Lung (tissue), 12 donors: ENCODE measurements around the gene HRK. TPM values are rescaled to one million over a fixed set of nuclear protein-coding genes. Genes with fewer than 3 reads are reported as not detected.

ENCODE experiments used
- ATAC-seq: fragments of 200-7000 bp; cut with Tn5 transposase; one replicate; pipeline ENCODE4 v1.9.1; 2020; ENCODE audit warnings: moderate number of reproducible peaks; ENCODE audit not compliant: insufficient read depth, low FRiP score
- DNase-seq, 3 donors: peaks; one replicate each; pipeline ENCODE4 v3.0.0-alpha.2; 2013 to 2017
- H3K27ac ChIP-seq, 2 donors: one replicate each; pipeline ENCODE4 v1.5.1; 2013; ENCODE audit warnings: mild to moderate bottlenecking in 2 of 2, moderate library complexity in 2 of 2, control low read depth in 1 of 2, inconsistent platforms in 1 of 2, low read depth in 1 of 2, low read length in 1 of 2
- H3K27me3 ChIP-seq, 3 donors: one replicate each; pipeline ENCODE4 v1.5.1; 2013; ENCODE audit warnings: low read length in 2 of 3; ENCODE audit not compliant: control insufficient read depth in 3 of 3, insufficient read depth in 3 of 3
- H3K36me3 ChIP-seq, 4 donors: one replicate each; pipeline ENCODE4 v1.5.1; 2013; ENCODE audit warnings: low read length in 4 of 4, mild to moderate bottlenecking in 1 of 4, moderate library complexity in 1 of 4; ENCODE audit not compliant: control insufficient read depth in 4 of 4, insufficient read depth in 4 of 4
- H3K4me1 ChIP-seq, 5 donors: one replicate each; pipeline ENCODE4 v1.5.1; 2013; ENCODE audit warnings: low read length in 5 of 5, mild to moderate bottlenecking in 2 of 5, moderate library complexity in 1 of 5; ENCODE audit not compliant: control insufficient read depth in 5 of 5, insufficient read depth in 5 of 5
- H3K4me3 ChIP-seq: one replicate; pipeline ENCODE4 v1.5.1; 2013; ENCODE audit warnings: mild to moderate bottlenecking, control low read depth, moderate library complexity
- H3K9ac ChIP-seq, 2 donors: one replicate each; pipeline ENCODE4 v1.5.1; 2013; ENCODE audit warnings: low read length in 2 of 2, control low read depth in 1 of 2; ENCODE audit not compliant: insufficient read depth in 1 of 2
- H3K9me3 ChIP-seq, 4 donors: one replicate each; pipeline ENCODE4 v1.5.1; 2013; ENCODE audit warnings: low read length in 3 of 4, mild to moderate bottlenecking in 1 of 4, moderate library complexity in 1 of 4; ENCODE audit not compliant: control insufficient read depth in 4 of 4, insufficient read depth in 3 of 4
- CTCF ChIP-seq: IDR thresholded peaks from 2 replicates; pipeline ENCODE4 v1.5.1; 2012; ENCODE audit warnings: mild to moderate bottlenecking; ENCODE audit errors: control extremely low read depth, extremely low read depth
- WGBS, 2 donors: extraction: QIAGEN DNeasy Blood & Tissue Kit; methylation state at CpG; one replicate each; pipeline ENCODE4 v1.1.7; 2013; 5-methylcytosine and 5-hydroxymethylcytosine counted together
- polyA plus RNA-seq, 2 donors: library from polyadenylated mRNA; stranded (reverse); fragments of 200-250 nt; gene quantifications; one replicate each; pipeline ENCODE4 v1.2.1, GENCODE V29; 2013
- total RNA-seq, 2 donors: library from RNA; depleted of rRNA in 1 of 2; stranded (reverse); fragments of >200 nt in 1 of 2; gene quantifications; one replicate each; pipeline ENCODE4 v1.2.1, GENCODE V29; 2014 to 2021
- donor health status: control.
- donor health status: control.
- donor health status: Bipolar disorder and iron deficiency.
- donor health status: healthy.
- donor health status: DM: yes; HTN: yes; CAD: no.

HRK gene
- total and polyA plus RNA-seq, 4 donors: 0.05 to 1.5 (median 0.23) TPM

- H3K9me3 ChIP-seq: no peaks in the 10 kb centered on the region
- no peak for TF ChIP-seq CTCF
- no peak overlapping the region for H3K9ac ChIP-seq
- H3K4me3 ChIP-seq: no peak overlapping the region
- no peaks in the 10 kb centered on the region for H3K4me1 ChIP-seq
- H3K27me3 ChIP-seq: no peaks in the 10 kb centered on the region
- no peak for DNase-seq
- no peak overlapping the region for H3K27ac ChIP-seq
- H3K36me3 ChIP-seq: no peaks in the 10 kb centered on the region
- 95 to 97% methylated on average over 23 of the region's 23 CpGs for WGBS, 2 donors
- ATAC-seq: no peak
Observed at GRCh38 chr12:116849216-116849615, 32.0 kb downstream of the HRK start.

- DNase-seq (no peak), ATAC-seq (no peak)
- Histone ChIP-seq H3K4me3 (no peak overlapping the region), H3K4me1 (no peaks in the 10 kb centered on the region), H3K27me3 (no peaks in the 10 kb centered on the region), H3K27ac (no peak overlapping the region), H3K9ac (no peak overlapping the region), H3K36me3 (no peaks in the 10 kb centered on the region), H3K9me3 (no peaks in the 10 kb centered on the region)
- no peak for TF ChIP-seq CTCF
- WGBS, 2 donors: 97 to 99% methylated on average over 6 of the region's 6 CpGs
Observed at GRCh38 chr12:116843085-116843484, 38.2 kb downstream of the HRK start.

DNA sequence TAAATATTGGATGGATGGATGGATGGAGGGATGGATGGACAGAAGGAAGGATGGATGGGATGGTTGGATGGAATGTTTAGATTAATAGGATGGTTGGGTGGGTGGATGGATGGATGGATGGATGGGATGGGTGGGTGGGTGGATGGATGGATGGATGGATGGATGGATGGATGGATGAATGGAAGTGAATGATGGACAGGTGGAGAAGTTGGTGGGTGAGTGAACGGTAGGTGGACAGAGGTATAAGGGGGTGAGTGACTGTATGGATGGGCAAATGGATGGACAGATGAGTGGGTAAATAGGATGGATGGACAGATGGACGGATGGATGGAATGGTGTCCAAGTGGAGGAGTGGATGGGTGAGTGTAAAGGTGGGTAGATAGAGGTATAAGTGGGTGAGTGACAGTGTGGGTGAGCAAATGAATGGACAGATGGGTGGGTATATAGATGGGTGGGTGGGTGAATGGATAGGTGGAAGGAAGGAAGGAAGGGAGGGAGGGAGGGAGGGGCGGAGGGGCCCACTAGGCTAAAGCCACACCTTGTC is 41.9 kb downstream of the HRK start:
- no peaks in the 10 kb centered on the region for H3K4me1 ChIP-seq
- ATAC-seq (no peak), DNase-seq (no peak)
- no peaks in the 10 kb centered on the region for H3K9me3 ChIP-seq
- no peak overlapping the region for H3K9ac ChIP-seq
- H3K27ac ChIP-seq: no peak overlapping the region
- TF ChIP-seq CTCF: no peak
- no peaks in the 10 kb centered on the region for H3K27me3 ChIP-seq
- no peaks in the 10 kb centered on the region for H3K36me3 ChIP-seq
- 80 to 92% methylated on average over 3 of the region's 3 CpGs for WGBS, 2 donors
- H3K4me3 ChIP-seq: no peak overlapping the region

DNA sequence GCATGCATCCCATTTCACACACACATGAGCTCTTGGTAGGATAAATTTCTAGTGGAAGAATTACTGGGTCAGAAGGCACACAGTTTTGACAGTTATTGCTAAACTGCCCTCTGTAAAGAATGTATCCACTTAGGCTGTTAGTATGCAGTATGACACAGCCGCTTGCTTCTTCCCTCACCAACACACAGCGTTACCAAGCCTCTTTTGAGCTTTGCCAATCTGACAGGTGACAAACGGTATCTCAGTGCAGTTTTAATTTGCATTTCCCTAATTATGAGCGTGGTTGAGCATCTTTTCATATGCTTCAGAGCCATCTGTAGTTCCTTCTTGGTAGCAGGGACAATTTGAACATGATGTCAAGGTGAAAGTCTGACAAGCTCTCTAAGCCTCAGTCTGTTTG is 42.9 kb downstream of the HRK start:
- Histone ChIP-seq H3K9ac (no peak overlapping the region), H3K36me3 (no peaks in the 10 kb centered on the region), H3K4me3 (no peak overlapping the region), H3K9me3 (no peaks in the 10 kb centered on the region), H3K27ac (no peak overlapping the region), H3K27me3 (no peaks in the 10 kb centered on the region), H3K4me1 (no peaks in the 10 kb centered on the region)
- 86 to 89% methylated on average over 4 of the region's 4 CpGs for WGBS, 2 donors
- no peak for TF ChIP-seq CTCF
- no peak for DNase-seq
- no peak for ATAC-seq
